NB4 (cell line): ENCODE results near the gene PCDHB16.

ENCODE experiments used
- POLR2A ChIP-seq: IDR thresholded peaks from 2 replicates; pipeline ENCODE4 v1.6.1; 2011; ENCODE audit warnings: mild to moderate bottlenecking; ENCODE audit not compliant: insufficient read length; ENCODE audit errors: extremely low read depth
- TF ChIP-seq, protein P1 (sequence below): IDR thresholded peaks from 2 replicates; pipeline ENCODE4 v1.6.1; 2011; ENCODE audit warnings: low read depth, low read length

DNA sequence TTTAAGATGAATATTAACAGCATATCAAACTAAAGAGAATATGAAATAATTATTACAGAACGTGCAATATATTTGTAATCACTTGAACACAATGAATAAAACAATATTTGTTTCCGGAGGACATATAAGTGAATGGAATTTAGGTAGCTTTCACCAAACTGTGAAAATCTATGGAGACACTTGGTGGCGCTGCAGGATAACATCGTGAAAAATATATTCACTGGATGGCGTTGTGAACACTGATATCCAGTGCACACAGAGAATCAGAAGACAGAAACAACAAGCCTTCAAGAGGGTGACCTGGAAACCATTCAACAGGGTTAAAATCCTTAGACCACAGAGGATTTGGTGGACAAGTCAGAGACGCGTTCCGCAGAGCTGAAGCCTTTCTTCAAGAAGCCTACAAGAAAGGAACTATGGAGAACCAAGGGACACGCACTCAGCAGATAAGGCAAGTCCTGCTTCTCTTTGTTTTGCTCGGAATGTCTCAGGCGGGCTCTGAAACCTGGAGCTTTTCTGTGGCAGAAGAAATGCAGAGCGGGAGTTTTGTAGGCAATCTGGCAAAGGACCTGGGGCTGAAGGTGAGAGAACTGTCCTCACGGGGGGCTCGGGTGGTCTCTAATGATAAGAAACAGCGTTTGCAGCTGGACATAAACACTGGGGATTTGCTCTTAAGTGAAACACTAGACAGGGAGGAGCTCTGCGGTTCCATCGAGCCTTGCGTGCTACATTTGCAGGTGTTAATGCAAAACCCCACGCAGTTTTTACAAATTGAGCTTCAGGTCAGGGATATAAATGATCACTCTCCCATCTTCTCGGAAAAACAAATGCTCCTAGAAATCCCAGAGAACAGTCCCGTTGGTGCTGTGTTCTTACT, 17.4 kb downstream of the PCDHB16 start, which contains the start of gene PCDHB11:
- TF ChIP-seq, protein P1, sequence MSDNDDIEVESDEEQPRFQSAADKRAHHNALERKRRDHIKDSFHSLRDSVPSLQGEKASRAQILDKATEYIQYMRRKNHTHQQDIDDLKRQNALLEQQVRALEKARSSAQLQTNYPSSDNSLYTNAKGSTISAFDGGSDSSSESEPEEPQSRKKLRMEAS = no peak
- no peak for TF ChIP-seq POLR2A
